ENCODE data around the gene HCAR3.

The HCAR3 gene

GRCh38 chr12:122669397-122670070 lies 47.1 kb downstream of the HCAR3 start:
- DNase-seq (ENCODE audit: low read depth in 2 of 2), result no peak

- no peak for DNase-seq (ENCODE audit: low read depth in 2 of 2)
These were observed 48.3 kb downstream of the HCAR3 start for GRCh38 chr12:122668268-122668667.

- DNase-seq (ENCODE audit: low read depth in 2 of 2), result no peak
These were observed 50.9 kb downstream of the HCAR3 start for GRCh38 chr12:122665759-122666158.

- DNase-seq (ENCODE audit: low read depth in 2 of 2), result no peak
These were observed 51.3 kb downstream of the HCAR3 start for GRCh38 chr12:122665349-122665748.

Data from stimulated activated CD4-positive, alpha-beta T cell treated with anti-CD3 and anti-CD28 coated beads, Interleukin-1b, Interleukin-23, amount 100 ng/mL, for 1 hour (primary cell).